ENCODE results near the gene OR2A25. TPM values are rescaled to one million over a fixed set of nuclear protein-coding genes. Genes with fewer than 3 reads are reported as not detected.

Gene OR2A25
- total RNA-seq, 1 donor from 2014 or later = not detected

- H3K9me3 Mint-ChIP-seq = peaks cover 5% of the 10 kb centered on the region
- no peak overlapping the region for H3K4me3 Mint-ChIP-seq
- DNase-seq (ENCODE audit: low spot score) = no peak
- intact Hi-C loops (cut with micrococcal nuclease) = no loop called here
- no peaks in the 10 kb centered on the region for H3K4me1 Mint-ChIP-seq (ENCODE audit: low read depth)
- no peak overlapping the region for H3K27ac Mint-ChIP-seq
- peaks cover 4% of the 10 kb centered on the region for H3K27me3 Mint-ChIP-seq (ENCODE audit: insufficient read depth)
- H3K36me3 Mint-ChIP-seq (ENCODE audit: low read depth) = no peaks in the 10 kb centered on the region
These were observed 21.1 kb downstream of the OR2A25 start for GRCh38 chr7:144090667-144091066.

GRCh38 chr7:144098776-144099175, 29.2 kb downstream of the OR2A25 start:
- Mint-ChIP-seq H3K4me3 (no peak overlapping the region), H3K4me1 (ENCODE audit: low read depth) (no peaks in the 10 kb centered on the region), H3K27me3 (ENCODE audit: insufficient read depth) (peaks cover 2% of the 10 kb centered on the region), H3K9me3 (no peaks in the 10 kb centered on the region), H3K27ac (no peak overlapping the region), H3K36me3 (ENCODE audit: low read depth) (no peaks in the 10 kb centered on the region)
- intact Hi-C loops (cut with micrococcal nuclease) = no loop called here
- DNase-seq (ENCODE audit: low spot score) = no peak

DNA sequence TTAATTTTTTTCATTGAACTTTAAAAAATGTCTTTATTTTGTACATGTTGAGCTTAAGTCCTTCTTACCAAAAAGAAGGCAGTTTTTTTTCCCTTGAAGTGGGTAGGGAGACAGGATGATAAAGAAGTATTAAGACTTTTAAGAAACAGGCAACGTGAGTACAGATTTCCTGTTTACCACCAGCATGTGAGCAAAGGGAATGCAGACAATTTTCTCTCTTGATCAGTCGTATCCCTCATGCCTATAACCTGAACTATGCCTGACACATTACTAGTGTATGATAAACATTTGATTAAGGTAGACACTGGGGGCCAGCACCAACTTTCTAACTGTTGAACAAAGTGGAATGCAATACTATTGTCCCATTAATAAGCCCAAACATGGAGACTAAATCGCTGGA, 31.0 kb downstream of the OR2A25 start:
- no peak overlapping the region for H3K27ac Mint-ChIP-seq
- intact Hi-C loops (cut with micrococcal nuclease) = no loop called here
- H3K4me3 Mint-ChIP-seq = no peak overlapping the region
- no peaks in the 10 kb centered on the region for H3K4me1 Mint-ChIP-seq (ENCODE audit: low read depth)
- H3K36me3 Mint-ChIP-seq (ENCODE audit: low read depth) = no peaks in the 10 kb centered on the region
- no peaks in the 10 kb centered on the region for H3K9me3 Mint-ChIP-seq
- H3K27me3 Mint-ChIP-seq (ENCODE audit: insufficient read depth) = peaks cover 2% of the 10 kb centered on the region
- no peak for DNase-seq (ENCODE audit: low spot score)

DNA sequence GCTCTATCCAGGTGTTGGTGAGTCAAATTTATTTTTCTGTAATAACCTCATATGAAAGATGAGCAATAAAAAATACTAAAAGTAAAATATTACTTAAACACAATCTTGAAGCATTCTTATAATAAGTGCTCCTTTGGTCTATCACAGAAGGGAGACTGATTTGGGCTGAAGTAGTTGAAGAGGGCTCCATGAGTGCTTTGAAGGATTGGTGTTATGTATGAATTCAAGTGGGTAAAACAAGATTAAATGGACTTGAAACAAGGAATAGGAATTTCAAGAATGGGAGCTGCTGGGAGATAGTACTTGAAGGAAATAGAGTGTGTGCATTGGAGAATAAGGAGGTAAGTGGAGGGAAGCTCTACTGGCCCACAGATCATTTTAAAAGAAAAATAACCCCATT, 32.4 kb downstream of the OR2A25 start:
- Mint-ChIP-seq H3K36me3 (ENCODE audit: low read depth) (no peaks in the 10 kb centered on the region), H3K9me3 (no peaks in the 10 kb centered on the region), H3K27ac (no peak overlapping the region), H3K4me1 (ENCODE audit: low read depth) (no peaks in the 10 kb centered on the region), H3K27me3 (ENCODE audit: insufficient read depth) (peaks cover 2% of the 10 kb centered on the region), H3K4me3 (no peak overlapping the region)
- DNase-seq (ENCODE audit: low spot score) = no peak
- intact Hi-C loops (cut with micrococcal nuclease) = no loop called here

DNA sequence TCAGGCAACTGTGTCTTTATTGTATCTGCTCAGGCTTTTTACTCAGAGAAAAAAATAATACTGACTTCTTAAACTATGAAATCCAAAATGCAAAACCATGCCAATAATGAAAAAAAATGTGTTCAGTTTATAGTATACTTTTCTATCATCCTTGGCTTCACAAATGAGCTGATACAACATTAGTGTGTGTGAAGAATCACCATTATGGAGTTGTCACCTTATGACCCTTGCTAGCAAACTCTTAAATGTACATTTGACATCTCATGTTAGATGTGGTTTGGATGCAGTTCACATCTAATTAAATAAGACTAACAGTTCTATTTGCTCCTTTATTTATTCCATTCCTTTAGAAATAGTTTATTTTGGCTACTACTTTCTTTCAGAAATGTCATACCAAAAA, 35.6 kb downstream of the OR2A25 start:
- Mint-ChIP-seq H3K4me1 (ENCODE audit: low read depth) (no peaks in the 10 kb centered on the region), H3K27ac (no peak overlapping the region), H3K27me3 (ENCODE audit: insufficient read depth) (peaks cover 2% of the 10 kb centered on the region), H3K4me3 (no peak overlapping the region), H3K36me3 (ENCODE audit: low read depth) (no peaks in the 10 kb centered on the region), H3K9me3 (no peaks in the 10 kb centered on the region)
- no peak for DNase-seq (ENCODE audit: low spot score)
- intact Hi-C loops (cut with micrococcal nuclease) = no loop called here

GRCh38 chr7:144109283-144109682, 39.7 kb downstream of the OR2A25 start, which contains the start of gene OR2A2:
TSS of gene OR2A2 (plus strand) at chr7:144109583. CDS start at chr7:144109583, 0 bp downstream.
- DNase-seq (ENCODE audit: low spot score) = no peak
- Mint-ChIP-seq H3K36me3 (ENCODE audit: low read depth) (no peaks in the 10 kb centered on the region), H3K27ac (no peak within 1 kb of the TSS), H3K27me3 (ENCODE audit: insufficient read depth) (peaks cover 15% of the 10 kb centered on the region), H3K9me3 (no peaks in the 10 kb centered on the region), H3K4me3 (no peak within 1 kb of the TSS), H3K4me1 (ENCODE audit: low read depth) (no peaks in the 10 kb centered on the region)
- intact Hi-C loops (cut with micrococcal nuclease) = no loop called here

DNA sequence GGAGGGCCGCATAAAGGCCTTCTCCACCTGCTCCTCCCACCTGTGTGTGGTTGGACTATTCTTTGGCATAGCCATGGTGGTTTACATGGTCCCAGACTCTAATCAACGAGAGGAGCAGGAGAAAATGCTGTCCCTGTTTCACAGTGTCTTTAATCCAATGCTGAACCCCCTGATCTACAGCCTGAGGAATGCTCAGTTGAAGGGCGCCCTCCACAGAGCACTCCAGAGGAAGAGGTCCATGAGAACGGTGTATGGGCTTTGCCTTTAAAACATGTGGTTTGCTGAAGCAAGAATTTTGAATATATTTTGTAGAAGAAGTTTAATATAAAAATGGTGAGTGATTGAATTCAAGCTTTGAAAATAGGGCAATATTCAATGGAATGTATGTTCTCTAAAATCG, 40.7 kb downstream of the OR2A25 start:
- Mint-ChIP-seq H3K36me3 (ENCODE audit: low read depth) (no peaks in the 10 kb centered on the region), H3K27ac (no peak overlapping the region), H3K9me3 (no peaks in the 10 kb centered on the region), H3K4me3 (no peak overlapping the region), H3K27me3 (ENCODE audit: insufficient read depth) (peaks cover 15% of the 10 kb centered on the region), H3K4me1 (ENCODE audit: low read depth) (no peaks in the 10 kb centered on the region)
- intact Hi-C loops (cut with micrococcal nuclease) = no loop called here
- DNase-seq (ENCODE audit: low spot score) = no peak

DNA sequence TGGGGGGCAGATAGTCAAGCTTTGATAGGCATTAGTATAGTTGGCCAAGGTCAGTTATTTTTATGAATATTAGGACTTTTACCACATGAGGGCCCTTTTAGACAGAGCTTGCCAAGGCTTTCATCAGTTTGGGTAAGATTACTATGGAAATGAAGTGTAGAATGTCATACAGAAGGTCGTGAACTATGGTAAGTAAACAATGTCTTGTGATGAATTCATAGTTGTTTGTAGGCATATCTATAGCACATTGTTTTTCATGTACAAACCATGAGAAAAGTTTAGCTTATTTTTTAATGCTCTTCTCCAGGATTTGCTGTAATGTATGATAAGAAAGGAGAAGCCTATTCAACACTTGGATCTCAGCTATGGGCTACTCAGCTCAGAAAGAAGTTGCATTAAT, 44.0 kb downstream of the OR2A25 start:
- no peaks in the 10 kb centered on the region for H3K9me3 Mint-ChIP-seq
- H3K4me3 Mint-ChIP-seq = no peak overlapping the region
- peaks cover 15% of the 10 kb centered on the region for H3K27me3 Mint-ChIP-seq (ENCODE audit: insufficient read depth)
- DNase-seq (ENCODE audit: low spot score) = no peak
- H3K36me3 Mint-ChIP-seq (ENCODE audit: low read depth) = no peaks in the 10 kb centered on the region
- no peaks in the 10 kb centered on the region for H3K4me1 Mint-ChIP-seq (ENCODE audit: low read depth)
- H3K27ac Mint-ChIP-seq = no peak overlapping the region
- intact Hi-C loops (cut with micrococcal nuclease) = no loop called here

DNA sequence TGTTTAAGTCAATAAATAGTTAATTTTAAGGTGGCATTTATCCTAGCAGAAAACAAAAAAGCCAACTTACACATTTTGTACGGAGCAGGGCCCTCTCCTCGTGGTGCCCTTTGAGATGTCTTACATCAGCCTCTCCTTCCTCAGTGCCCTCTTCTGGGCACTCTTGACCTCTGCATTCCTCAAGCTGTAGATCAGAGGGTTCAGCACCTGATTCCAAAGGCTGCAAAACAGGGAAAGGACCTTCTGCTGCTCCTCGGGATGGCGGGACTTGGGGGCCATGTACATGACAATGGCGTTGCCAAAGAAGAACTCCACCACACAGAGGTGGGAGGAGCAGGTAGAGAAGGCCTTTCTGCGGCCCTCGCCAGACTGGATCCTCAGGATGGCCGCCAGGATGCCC, 48.7 kb downstream of the OR2A25 start:
- intact Hi-C loops (cut with micrococcal nuclease) = no loop called here

GRCh38 chr7:144122876-144123275, 53.3 kb downstream of the OR2A25 start, which contains the start of gene OR2A14:
TSS of gene OR2A14 (plus strand) at chr7:144123176. CDS start at chr7:144129113, 5,937 bp downstream.
- H3K36me3 Mint-ChIP-seq (ENCODE audit: low read depth) = no peaks in the 10 kb centered on the region

More for the DNA sequence above, 48.7 kb downstream of the OR2A25 start:
- DNase-seq (ENCODE audit: low spot score) = no peak
- no peak overlapping the region for H3K4me3 Mint-ChIP-seq
- no peaks in the 10 kb centered on the region for H3K36me3 Mint-ChIP-seq (ENCODE audit: low read depth)
- no peaks in the 10 kb centered on the region for H3K4me1 Mint-ChIP-seq (ENCODE audit: low read depth)
- no peaks in the 10 kb centered on the region for H3K9me3 Mint-ChIP-seq
- H3K27me3 Mint-ChIP-seq (ENCODE audit: insufficient read depth) = peaks cover 10% of the 10 kb centered on the region
- H3K27ac Mint-ChIP-seq = no peak overlapping the region

More at GRCh38 chr7:144122876-144123275, 53.3 kb downstream of the OR2A25 start, which contains the start of gene OR2A14:
- no peak for DNase-seq (ENCODE audit: low spot score)
- no peaks in the 10 kb centered on the region for H3K4me1 Mint-ChIP-seq (ENCODE audit: low read depth)
- H3K27me3 Mint-ChIP-seq (ENCODE audit: insufficient read depth) = peaks cover 2% of the 10 kb centered on the region
- intact Hi-C loops (cut with micrococcal nuclease) = no loop called here
- no peak within 1 kb of the TSS for H3K27ac Mint-ChIP-seq
- H3K4me3 Mint-ChIP-seq = no peak within 1 kb of the TSS
- H3K9me3 Mint-ChIP-seq = no peaks in the 10 kb centered on the region

Other genes starting within 250 kb of the OR2A25 start
- gene TCAF1, start 167.6 kb upstream of the OR2A25 start, total RNA-seq = 13.1 and 13.8 TPM in 2 replicates
- not detected in 2 replicates for gene OR2F2, start 134.6 kb upstream of the OR2A25 start, total RNA-seq
- not detected in 2 replicates for gene OR2F1, start 115.0 kb upstream of the OR2A25 start, total RNA-seq
- not detected in 2 replicates for gene OR6B1, start 69.5 kb upstream of the OR2A25 start, total RNA-seq
- gene OR2A5, start 20.9 kb upstream of the OR2A25 start, total RNA-seq = not detected in 2 replicates
- gene OR2A12, start 16.5 kb downstream of the OR2A25 start, total RNA-seq = not detected in 2 replicates
- gene OR2A2, start 39.8 kb downstream of the OR2A25 start, total RNA-seq = not detected in 2 replicates
- not detected in 2 replicates for gene OR2A14, start 53.4 kb downstream of the OR2A25 start, total RNA-seq
- gene CTAGE4, start 113.7 kb downstream of the OR2A25 start, total RNA-seq = 0.75 and 1.1 TPM in 2 replicates
- gene ARHGEF35, start 126.0 kb downstream of the OR2A25 start, total RNA-seq = 2.5 and 3.4 TPM in 2 replicates
- gene OR2A42, start 169.8 kb downstream of the OR2A25 start, total RNA-seq = not detected in 2 replicates
- 1.7 and 2.1 TPM in 2 replicates for gene OR2A7, start 195.0 kb downstream of the OR2A25 start, total RNA-seq
- gene CTAGE8, start 199.5 kb downstream of the OR2A25 start, total RNA-seq = 1.3 and 2.0 TPM in 2 replicates
- gene OR2A1, start 242.6 kb downstream of the OR2A25 start, total RNA-seq = not detected in 2 replicates